H1 (cell line): ENCODE measurements around the gene ITGA11. TPM values are rescaled to one million over a fixed set of nuclear protein-coding genes. Genes with fewer than 3 reads are reported as not detected.
A peak's percentile ranks its signal among the peaks of the same experiment; 100 is the strongest.

Source experiments
- CTCF ChIA-PET: fragments of 300-600 bp; sonication (Branson Sonifier 250); formaldehyde crosslinking; loops from one replicate; lab custom pipeline; 2021; ENCODE audit not compliant: partially characterized antibody; lab: Charles Lee
- POLR2A ChIA-PET: fragments of 300-600 bp; sonication (Branson Sonifier 250); formaldehyde crosslinking; loops from one replicate; lab custom pipeline; 2021; ENCODE audit warnings: inconsistent platforms; ENCODE audit not compliant: partially characterized antibody; lab: Charles Lee
- DNase-seq, 2 experiments: peaks; one replicate each; pipeline versions ENCODE4 v3.0.0 to v3.0.0-alpha.2; 2010 to 2022; ENCODE audit warnings: low spot score in 2 of 2, low read depth in 1 of 2, mixed read lengths in 1 of 2
- FAIRE-seq: peaks from 2 replicates; lab custom pipeline; 2011; peaks lifted over from hg19 to GRCh38; lab: Jason Lieb, UNC
- H2AFZ ChIP-seq: 2 replicates; pipeline ENCODE4 v1.8.1; 2012; ENCODE audit warnings: low read length, inconsistent platforms
- H2AK5ac ChIP-seq: 2 replicates; pipeline ENCODE4 v1.6.1; 2013; ENCODE audit warnings: low read depth, low read length
- H2BK120ac ChIP-seq: replicated peaks from 2 replicates; pipeline ENCODE3; 2013; ENCODE audit warnings: low read depth, low read length, inconsistent platforms
- H2BK12ac ChIP-seq: 2 replicates; pipeline ENCODE4 v1.6.1; 2013; ENCODE audit warnings: low read depth, low read length
- H2BK15ac ChIP-seq: 2 replicates; pipeline ENCODE4 v1.6.1; 2013; ENCODE audit warnings: low read length
- H2BK20ac ChIP-seq: 2 replicates; pipeline ENCODE4 v1.6.1; 2013; ENCODE audit warnings: low read length
- H2BK5ac ChIP-seq: 2 replicates; pipeline ENCODE4 v1.6.1; 2013; ENCODE audit warnings: low read depth, low read length
- H3K14ac ChIP-seq: 2 replicates; pipeline ENCODE4 v1.6.1; 2013; ENCODE audit warnings: inconsistent platforms; ENCODE audit not compliant: insufficient read length
- H3K18ac ChIP-seq: 2 replicates; pipeline ENCODE4 v1.6.1; 2013; ENCODE audit warnings: low read length; ENCODE audit errors: extremely low read depth
- H3K23ac ChIP-seq: 2 replicates; pipeline ENCODE4 v1.6.1; 2013; ENCODE audit warnings: inconsistent platforms; ENCODE audit not compliant: insufficient read length
- H3K23me2 ChIP-seq: 2 replicates; pipeline ENCODE4 v1.6.1; 2013; ENCODE audit warnings: low read depth, low read length
- H3K27ac ChIP-seq: 2 replicates; pipeline ENCODE4 v1.6.1; 2011; ENCODE audit warnings: low read depth, low read length, inconsistent platforms
- H3K27me3 ChIP-seq, 4 experiments: replicated peaks in 1 of 4; 1 replicate in 1 of 4; 2 replicates in 3 of 4; pipeline versions ENCODE4 v1.6.1 to v1.8.1; 2011 to 2013; ENCODE audit warnings: low read length in 3 of 4, mild to moderate bottlenecking in 3 of 4, inconsistent platforms in 2 of 4, mixed read lengths in 2 of 4, moderate library complexity in 1 of 4; ENCODE audit not compliant: control insufficient read depth in 3 of 4, insufficient read depth in 3 of 4; ENCODE audit errors: extremely low read depth in 1 of 4
- H3K36me3 ChIP-seq, 4 experiments: 2 replicates each; pipeline versions ENCODE4 v1.6.1 to v1.8.1; 2011 to 2013; ENCODE audit warnings: mild to moderate bottlenecking in 4 of 4, low read length in 3 of 4, moderate library complexity in 2 of 4, control low read depth in 1 of 4, inconsistent platforms in 1 of 4; ENCODE audit not compliant: insufficient read depth in 4 of 4, control insufficient read depth in 2 of 4
- H3K4ac ChIP-seq: replicated peaks from 2 replicates; pipeline ENCODE3; 2013; ENCODE audit warnings: low read length, low read depth, mixed read lengths, inconsistent platforms; ENCODE audit not compliant: insufficient read length
- H3K4me1 ChIP-seq, 4 experiments: replicated peaks in 1 of 4; 1 replicate in 1 of 4; 2 replicates in 3 of 4; pipeline versions ENCODE4 v1.6.1 to v1.8.1; 2011 to 2013; ENCODE audit warnings: low read length in 3 of 4, inconsistent platforms in 2 of 4, mixed read lengths in 1 of 4; ENCODE audit not compliant: insufficient read depth in 4 of 4, control insufficient read depth in 3 of 4
- H3K4me2 ChIP-seq, 2 experiments: 2 replicates each; pipeline versions ENCODE4 v1.6.1 to v1.8.1; 2011 to 2013; ENCODE audit warnings: low read depth in 2 of 2, low read length in 2 of 2, control low read depth in 1 of 2, inconsistent platforms in 1 of 2, mild to moderate bottlenecking in 1 of 2; ENCODE audit not compliant: insufficient read depth in 1 of 2
- H3K4me3 ChIP-seq, 4 experiments: fragments of 200-600, 300-600 bp in 1 of 4; sonication (generic), shearing (Covaris generic), sonication (Bioruptor Twin) in 1 of 4; 2 replicates each; pipeline versions ENCODE4 v1.5.1 to v1.8.1; 2011 to 2016; ENCODE audit warnings: low read length in 4 of 4, low read depth in 3 of 4, control low read depth in 2 of 4, inconsistent platforms in 2 of 4, mild to moderate bottlenecking in 2 of 4, mixed read lengths in 1 of 4, moderate library complexity in 1 of 4; ENCODE audit not compliant: insufficient read depth in 2 of 4; ENCODE audit errors: extremely low read depth in 1 of 4
- H3K56ac ChIP-seq: replicated peaks from 2 replicates; pipeline ENCODE3; 2013; ENCODE audit warnings: low read depth, mild to moderate bottlenecking, mixed read lengths, low read length, inconsistent platforms; ENCODE audit not compliant: insufficient read length
- H3K79me1 ChIP-seq: 2 replicates; pipeline ENCODE4 v1.6.1; 2013; ENCODE audit warnings: low read depth, low read length, control low read depth
- H3K79me2 ChIP-seq, 2 experiments: 2 replicates each; pipeline versions ENCODE4 v1.6.1 to v1.8.1; 2012 to 2013; ENCODE audit warnings: low read length in 2 of 2, mild to moderate bottlenecking in 2 of 2, inconsistent platforms in 1 of 2; ENCODE audit not compliant: insufficient read depth in 2 of 2, control insufficient read depth in 1 of 2
- H3K9ac ChIP-seq, 4 experiments: replicated peaks in 1 of 4; 1 replicate in 1 of 4; 2 replicates in 3 of 4; pipeline versions ENCODE4 v1.6.1 to v1.8.1; 2011 to 2013; ENCODE audit warnings: low read depth in 3 of 4, low read length in 3 of 4, control low read depth in 2 of 4, mild to moderate bottlenecking in 2 of 4, moderate library complexity in 2 of 4, inconsistent platforms in 1 of 4; ENCODE audit errors: extremely low read depth in 1 of 4
- H3K9me3 ChIP-seq, 2 experiments: 2 replicates each; pipeline versions ENCODE4 v1.6.1 to v1.8.1; 2012 to 2013; ENCODE audit warnings: mild to moderate bottlenecking in 2 of 2, moderate library complexity in 2 of 2, control low read depth in 1 of 2, inconsistent platforms in 1 of 2, low read depth in 1 of 2, low read length in 1 of 2, mixed read lengths in 1 of 2; ENCODE audit not compliant: insufficient read depth in 2 of 2
- H4K20me1 ChIP-seq, 2 experiments: replicated peaks in 1 of 2; 2 replicates each; pipeline versions ENCODE3 to v1.8.1; 2011 to 2013; ENCODE audit warnings: inconsistent platforms in 2 of 2, low read length in 2 of 2, mild to moderate bottlenecking in 1 of 2; ENCODE audit not compliant: insufficient read depth in 2 of 2, control insufficient read depth in 1 of 2
- H4K5ac ChIP-seq: 2 replicates; pipeline ENCODE4 v1.6.1; 2013; ENCODE audit warnings: low read length, low read depth, mixed read lengths, inconsistent platforms; ENCODE audit not compliant: insufficient read length
- H4K8ac ChIP-seq: 2 replicates; pipeline ENCODE4 v1.8.0; 2013; ENCODE audit warnings: mild to moderate bottlenecking, moderate library complexity, low read length, inconsistent platforms; ENCODE audit not compliant: insufficient read depth; ENCODE audit errors: extremely low read depth
- H4K91ac ChIP-seq: replicated peaks from 2 replicates; pipeline ENCODE3; 2013; ENCODE audit warnings: low read length, mixed read lengths, inconsistent platforms; ENCODE audit not compliant: insufficient read length
- ASH2L ChIP-seq: fragments of 200-600, 300-600 bp; sonication (generic); IDR thresholded peaks from one replicate; pipeline ENCODE4 v1.7.1; 2017; ENCODE audit warnings: low read length
- BRCA1 ChIP-seq: IDR thresholded peaks from 2 replicates; pipeline ENCODE4 v1.6.1; 2012; ENCODE audit warnings: low read depth, low read length, improper control_type of control experiment
- CHD1 ChIP-seq: IDR thresholded peaks from 2 replicates; pipeline ENCODE4 v1.6.1; 2012; ENCODE audit warnings: low read depth, low read length, improper control_type of control experiment
- CTCF ChIP-seq, 3 experiments: IDR thresholded peaks; 1 replicate in 2 of 3; 2 replicates in 1 of 3; pipeline versions ENCODE4 v1.5.1 to v1.6.1; 2011; ENCODE audit warnings: low read length in 3 of 3, mild to moderate bottlenecking in 3 of 3, inconsistent platforms in 2 of 3, low read depth in 1 of 3, moderate library complexity in 1 of 3; ENCODE audit not compliant: insufficient read depth in 1 of 3; ENCODE audit errors: control extremely low read depth in 1 of 3
- EGR1 ChIP-seq: IDR thresholded peaks from 2 replicates; pipeline ENCODE4 v1.6.1; 2011; ENCODE audit warnings: low read depth, low read length, borderline replicate concordance
- JUND ChIP-seq: IDR thresholded peaks from 2 replicates; pipeline ENCODE4 v1.6.1; 2011; ENCODE audit warnings: mild to moderate bottlenecking, improper control_type of control experiment, low read length
- KDM1A ChIP-seq: fragments of 200-600, 300-600 bp; sonication (generic); IDR thresholded peaks from 2 replicates; pipeline ENCODE4 v1.7.1; 2016; ENCODE audit warnings: mild to moderate bottlenecking, low read length, borderline replicate concordance
- KDM5A ChIP-seq: fragments of 200-600 bp; IDR thresholded peaks from 2 replicates; pipeline ENCODE4 v1.7.1; 2012; ENCODE audit warnings: mild to moderate bottlenecking, low read length, inconsistent platforms, mixed read lengths
- NANOG ChIP-seq: IDR thresholded peaks from 2 replicates; pipeline ENCODE4 v1.6.1; 2011; ENCODE audit warnings: low read length, low read depth, mild to moderate bottlenecking, inconsistent platforms; ENCODE audit not compliant: insufficient read depth, poor library complexity, severe bottlenecking
- RAD21 ChIP-seq, 2 experiments: IDR thresholded peaks in 1 of 2; conservative IDR thresholded peaks in 1 of 2; 2 replicates each; pipeline ENCODE4 v1.6.1; 2011; ENCODE audit warnings: low read depth in 2 of 2, low read length in 2 of 2, improper control_type of control experiment in 1 of 2, inconsistent platforms in 1 of 2, mild to moderate bottlenecking in 1 of 2, moderate library complexity in 1 of 2
- SP4 ChIP-seq: IDR thresholded peaks from 2 replicates; pipeline ENCODE4 v1.6.1; 2012; ENCODE audit warnings: low read length, inconsistent platforms
- TBP ChIP-seq: IDR thresholded peaks from 2 replicates; pipeline ENCODE4 v1.6.1; 2011; ENCODE audit warnings: low read depth, low read length, improper control_type of control experiment
- WGBS, 2 experiments: shearing (Covaris generic) in 1 of 2; methylation state at CpG; one replicate each; pipeline versions ENCODE4 v1.1.6 to v1.1.7; 2013 to 2015; ENCODE audit warnings: low lambda C conversion rate in 2 of 2, mixed read lengths in 2 of 2, inconsistent platforms in 1 of 2, low coverage in 1 of 2, missing lambda C conversion rate in 1 of 2; ENCODE audit not compliant: insufficient replicate concordance in 2 of 2, insufficient coverage in 1 of 2, insufficient read length in 1 of 2; ENCODE audit errors: extremely low coverage in 1 of 2, missing lambda C conversion rate in 1 of 2; 5-methylcytosine and 5-hydroxymethylcytosine counted together
- polyA plus RNA-seq, 7 experiments: library from polyadenylated mRNA; depleted of rRNA in 3 of 7; stranded (reverse) in 5 of 7; unstranded in 2 of 7; fragments of >200 nt in 5 of 7; fragments of 200-250 nt in 2 of 7; gene quantifications; 1 replicate in 5 of 7; 2 replicates in 1 of 7; 4 replicates in 1 of 7; pipeline versions ENCODE4 v1.2.1 to v1.2.3, GENCODE V29; 2011 to 2013; ENCODE audit warnings: missing spikeins in 2 of 7, mixed read lengths in 2 of 7
- total RNA-seq: library from RNA; stranded (reverse); fragmentation: NEBNext Ultra II Directional; extraction: Animal tissue kit (Norgen Biotek cat#: 25700); gene quantifications from 2 replicates; pipeline ENCODE4 v1.2.1, GENCODE V29; 2021

The ITGA11 gene
- total and polyA plus RNA-seq, 2 of the 8 experiments (the other 6 are each of a cell fraction or from before 2014, with no cell fraction given) = 0.05 to 0.06 TPM

- Histone ChIP-seq H3K9me3 (no peaks in the 10 kb centered on the region), H3K27ac (no peak overlapping the region), H3K14ac (no peak overlapping the region), H4K20me1 (no peaks in the 10 kb centered on the region), H3K9ac (no peak overlapping the region), H3K4me2 (no peak overlapping the region), H2BK20ac (no peak overlapping the region), H2BK120ac (no peak overlapping the region), H3K23me2 (no peaks in the 10 kb centered on the region), H3K18ac (no peak overlapping the region; the same call in 1 of the 2 replicates), H3K56ac (no peak overlapping the region), H3K79me1 (no peaks in the 10 kb centered on the region), H3K4me3 (no peak overlapping the region), H2BK15ac (no peak overlapping the region), H4K5ac (no peak overlapping the region), H2BK5ac (no peak overlapping the region), H3K23ac (no peak overlapping the region), H3K36me3 (no peaks in the 10 kb centered on the region), H4K8ac (no peak overlapping the region), H3K27me3 (no peaks in the 10 kb centered on the region), H3K79me2 (no peaks in the 10 kb centered on the region), H2BK12ac (no peak overlapping the region), H4K91ac (no peak overlapping the region), H3K4ac (no peak overlapping the region), H2AK5ac (no peak overlapping the region), H2AFZ (peak overlapping the region; percentile 91), H3K4me1 (no peaks in the 10 kb centered on the region)
- 87% methylated on average over 5 of the region's 5 CpGs; no CpG with 5 or more reads in 1 of the 2 experiments for WGBS, 2 experiments
- FAIRE-seq = no peak
- POLR2A ChIA-PET = no interaction called here
- peak in 1 of 2 experiments; percentile 31 for DNase-seq
- CTCF ChIA-PET = interaction anchor here (1.4 to 3.8 kb wide), 4 partner anchors 9 to 68 kb away, joined by 3 to 24 read pairs (median 6); no protein-coding TSS in a partner anchor
- no peak for TF ChIP-seq EGR1
- no peak for TF ChIP-seq CTCF (IDR thresholded peaks at IDR 0.05; ENCODE audit: control extremely low read depth in 1 of 3, insufficient read depth in 1 of 3, low read depth in 1 of 3, low read length in 3 of 3)
- TF ChIP-seq NANOG = no peak
- TF ChIP-seq JUND = no peak
- TF ChIP-seq KDM1A = no peak
- no peak for TF ChIP-seq ASH2L
- TF ChIP-seq RAD21 (IDR thresholded peaks at IDR 0.05 in 1 of 2, conservative IDR thresholded peaks at IDR 0.05 in 1 of 2; ENCODE audit: low read depth in 2 of 2, low read length in 2 of 2) = no peak
- no peak for TF ChIP-seq BRCA1
- no peak for TF ChIP-seq SP4
- TF ChIP-seq CHD1 = no peak
- TF ChIP-seq TBP = no peak
- TF ChIP-seq KDM5A = no peak
Observed at GRCh38 chr15:68375191-68375631, 56.8 kb downstream of the ITGA11 start.
